ENCODE measurements around the gene GMPPA. TPM values are rescaled to one million over a fixed set of nuclear protein-coding genes. Genes with fewer than 3 reads are reported as not detected.

Gene GMPPA
- total RNA-seq, 1 donor from 2014 or later = 33.4 TPM

GRCh38 chr2:219540784-219541504 is 42.3 kb downstream of the GMPPA start:
- no peak for DNase-seq

- DNase-seq = peak; percentile 82
Observed at GRCh38 chr2:219541611-219542180, 43.0 kb downstream of the GMPPA start.

GRCh38 chr2:219542931-219543595 is 44.4 kb downstream of the GMPPA start:
- peak; percentile 18 for DNase-seq

GRCh38 chr2:219543596-219544358 is 45.1 kb downstream of the GMPPA start, which contains the start of the genes CHPF and TMEM198:
CHPF (minus strand) TSS chr2:219543809; CDS start chr2:219543538, 271 bp downstream.
TMEM198 (plus strand) TSS chr2:219544028; CDS start chr2:219544728, 700 bp downstream.
- peak; percentile 91 for DNase-seq

- DNase-seq = no peak
Observed at GRCh38 chr2:219544567-219544966, 45.9 kb downstream of the GMPPA start.

- no peak for DNase-seq
Observed at GRCh38 chr2:219545295-219545942, 46.7 kb downstream of the GMPPA start.

GRCh38 chr2:219545943-219546352 is 47.3 kb downstream of the GMPPA start:
- DNase-seq = no peak

GRCh38 chr2:219547621-219548020 is 48.9 kb downstream of the GMPPA start:
- DNase-seq = no peak

- no peak for DNase-seq
Observed at GRCh38 chr2:219548990-219549389, 50.3 kb downstream of the GMPPA start.

- DNase-seq = no peak
Observed at GRCh38 chr2:219549619-219550018, 50.9 kb downstream of the GMPPA start.

GRCh38 chr2:219551441-219552381 is 53.0 kb downstream of the GMPPA start:
- no peak for DNase-seq

GRCh38 chr2:219552382-219553167 is 53.9 kb downstream of the GMPPA start:
- DNase-seq = peak; percentile 72

GRCh38 chr2:219553168-219553417 is 54.4 kb downstream of the GMPPA start:
- DNase-seq = no peak

- DNase-seq = no peak
Observed at GRCh38 chr2:219553463-219553963, 54.8 kb downstream of the GMPPA start.

GRCh38 chr2:219554350-219554749 is 55.7 kb downstream of the GMPPA start:
- DNase-seq = no peak

- DNase-seq = no peak
Observed at GRCh38 chr2:219555956-219556355, 57.3 kb downstream of the GMPPA start.

GRCh38 chr2:219556413-219556812 is 57.7 kb downstream of the GMPPA start:
- no peak for DNase-seq

Measured in dermis blood vessel endothelial cell (primary cell).